Measurements from ENCODE around the gene AOC1.
"Not testable (repeated sequence)": the region's sequence is repeated elsewhere in the genome, so short reads cannot be mapped to it uniquely, and the experiment has no call there.

AOC1 gene

DNA sequence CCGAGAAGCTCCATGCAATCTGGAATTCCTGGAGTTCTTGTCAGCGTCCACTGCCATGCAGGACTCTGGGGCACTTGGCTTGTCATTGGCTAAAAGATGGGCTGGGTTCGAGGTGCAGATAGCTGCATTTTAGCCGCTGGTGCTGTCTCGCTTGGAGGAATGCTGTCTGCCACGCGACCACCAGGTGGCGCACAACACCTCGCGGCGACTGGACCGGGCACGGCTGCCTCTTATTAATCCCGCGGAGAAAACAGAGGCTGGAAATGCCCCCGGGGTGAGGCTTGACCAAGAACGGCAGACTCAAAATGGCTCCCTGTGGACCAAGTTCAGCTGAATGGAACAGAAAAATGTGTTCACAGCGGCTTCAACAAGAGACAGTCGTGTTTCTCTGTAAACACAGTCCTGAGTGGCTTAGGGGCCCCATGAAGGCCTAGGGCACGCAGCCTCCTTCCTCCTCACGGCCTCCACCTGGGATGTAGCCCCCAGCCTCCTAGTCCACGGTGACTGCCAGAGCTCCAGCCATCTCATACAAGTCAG is 46.2 kb downstream of the AOC1 start:
- peak; percentile 30 for DNase-seq

DNA sequence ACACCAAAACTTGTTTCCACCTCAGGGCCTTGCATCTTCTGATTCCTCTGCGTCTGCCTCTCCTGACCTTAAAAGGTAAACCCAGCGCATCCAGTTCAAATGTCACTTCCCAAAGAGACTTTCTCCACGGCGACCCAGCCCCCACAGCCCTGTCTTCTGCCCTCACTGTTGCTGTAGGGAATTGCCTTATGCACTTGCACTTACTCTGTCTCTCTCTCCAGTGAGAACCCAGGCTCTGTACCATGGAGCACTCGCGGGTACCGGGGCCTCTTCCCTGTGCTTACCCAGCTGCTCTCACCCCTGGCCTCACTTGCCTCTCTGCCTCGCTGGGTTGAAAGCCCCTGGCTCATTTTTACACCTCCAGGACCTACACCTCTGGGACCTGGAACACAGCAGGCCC is 48.4 kb downstream of the AOC1 start:
- no peak for DNase-seq

DNA sequence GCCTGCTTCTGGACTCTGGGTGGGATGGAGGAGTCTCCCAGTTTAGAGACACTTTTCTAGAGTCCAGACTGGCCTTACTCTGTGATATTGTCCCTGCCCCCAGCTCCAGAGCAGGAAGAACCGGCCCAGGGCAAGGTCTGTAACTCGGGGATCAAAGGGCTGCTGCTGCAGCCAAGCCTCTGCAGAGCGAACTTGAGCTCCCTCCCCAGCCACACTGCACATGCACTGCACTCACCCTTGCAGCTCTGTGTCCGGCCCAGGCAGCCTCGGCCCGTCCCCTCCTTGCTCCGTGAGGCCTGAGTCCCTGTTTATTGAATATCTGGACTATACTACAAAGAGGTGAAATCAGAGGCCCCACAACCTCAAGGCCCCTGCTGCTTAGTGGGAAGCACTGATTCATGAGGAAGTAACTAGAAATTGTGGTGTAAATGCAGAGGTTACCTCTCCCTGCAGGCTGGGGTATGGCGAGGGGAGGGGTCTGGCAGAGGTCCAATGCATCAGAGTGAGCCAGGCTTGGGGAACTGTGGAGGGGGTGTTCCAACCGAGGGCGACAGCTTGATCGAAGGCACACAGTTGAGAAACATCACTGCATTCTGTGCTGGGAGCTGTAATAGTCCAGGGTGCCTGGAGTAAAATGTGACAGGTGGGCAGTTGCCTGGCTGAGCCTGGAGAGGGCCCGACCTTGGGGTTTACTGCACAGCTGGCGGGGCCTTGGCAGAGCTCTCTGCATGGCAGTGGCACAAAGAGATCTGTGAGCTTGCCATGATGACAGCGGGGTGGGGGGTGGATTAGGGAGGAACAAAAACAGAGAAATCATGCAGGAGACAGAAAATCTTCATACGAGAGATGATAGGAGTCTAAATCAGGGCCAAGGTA is 49.1 kb downstream of the AOC1 start:
- no peak for DNase-seq

DNA sequence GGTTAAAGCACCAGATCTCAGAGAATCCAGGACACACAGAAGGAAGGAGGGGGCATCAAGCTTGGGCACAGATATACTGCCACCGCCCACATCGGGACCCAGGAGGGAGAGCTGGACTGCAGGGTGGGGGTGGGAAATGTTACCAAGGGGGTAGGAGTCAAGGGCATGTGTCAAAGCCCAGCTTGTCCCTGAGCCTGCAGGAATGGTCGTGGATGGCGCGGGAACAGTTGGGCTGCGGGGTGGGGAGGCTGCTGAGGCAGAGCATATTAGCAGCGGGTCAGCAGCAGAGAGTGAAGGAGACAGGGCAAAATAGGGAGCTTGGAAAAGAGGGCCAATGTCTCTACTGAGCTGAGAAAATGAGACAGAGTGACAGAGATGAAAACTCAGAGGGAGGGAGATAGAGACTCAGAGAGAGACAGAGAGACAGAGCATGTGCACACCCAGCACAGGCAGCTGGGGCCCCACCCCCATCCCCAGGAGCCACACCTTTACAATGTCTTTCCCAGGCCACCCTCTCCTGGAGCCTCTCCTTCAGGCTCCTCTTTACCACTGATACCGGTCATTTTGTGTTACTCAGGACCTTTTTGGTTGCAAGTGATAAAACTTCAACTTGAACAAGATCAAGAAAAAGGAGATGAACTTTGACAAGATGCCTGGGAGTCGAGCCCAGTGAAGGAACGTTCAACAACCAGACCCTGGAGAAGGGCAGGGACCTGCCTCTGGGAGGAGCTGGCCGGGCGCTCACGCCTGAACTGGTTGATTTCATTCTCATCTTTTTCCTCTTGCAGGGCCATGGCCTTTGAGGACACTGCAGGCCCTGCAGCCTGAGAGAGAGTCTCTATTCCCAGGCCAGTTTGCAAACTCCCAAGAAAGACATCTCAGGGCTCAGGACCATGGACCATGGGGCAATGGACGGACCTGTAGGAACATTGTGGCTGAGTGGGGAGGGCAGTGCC is 50.0 kb downstream of the AOC1 start:
- DNase-seq, result no peak

DNA sequence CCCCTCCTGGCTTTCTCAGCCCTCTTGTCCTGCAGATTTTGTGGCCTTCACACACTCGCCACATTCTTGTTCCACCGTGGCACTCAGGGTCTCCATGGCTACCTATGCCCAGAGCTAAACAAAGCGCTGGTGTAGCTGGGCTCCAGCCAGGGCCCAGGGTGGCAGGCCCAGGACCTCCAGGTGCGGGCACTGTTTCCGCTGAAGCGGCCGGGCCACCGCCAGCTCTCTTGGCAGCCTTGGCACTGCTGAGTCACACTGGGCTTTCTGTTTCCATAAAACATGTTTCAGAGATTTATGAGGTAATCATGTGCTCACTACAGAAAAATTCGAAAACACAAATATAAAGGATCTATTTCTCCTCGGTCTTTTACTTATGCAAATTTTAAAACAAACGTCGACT is 51.3 kb downstream of the AOC1 start:
- DNase-seq, result peak; percentile 69

DNA sequence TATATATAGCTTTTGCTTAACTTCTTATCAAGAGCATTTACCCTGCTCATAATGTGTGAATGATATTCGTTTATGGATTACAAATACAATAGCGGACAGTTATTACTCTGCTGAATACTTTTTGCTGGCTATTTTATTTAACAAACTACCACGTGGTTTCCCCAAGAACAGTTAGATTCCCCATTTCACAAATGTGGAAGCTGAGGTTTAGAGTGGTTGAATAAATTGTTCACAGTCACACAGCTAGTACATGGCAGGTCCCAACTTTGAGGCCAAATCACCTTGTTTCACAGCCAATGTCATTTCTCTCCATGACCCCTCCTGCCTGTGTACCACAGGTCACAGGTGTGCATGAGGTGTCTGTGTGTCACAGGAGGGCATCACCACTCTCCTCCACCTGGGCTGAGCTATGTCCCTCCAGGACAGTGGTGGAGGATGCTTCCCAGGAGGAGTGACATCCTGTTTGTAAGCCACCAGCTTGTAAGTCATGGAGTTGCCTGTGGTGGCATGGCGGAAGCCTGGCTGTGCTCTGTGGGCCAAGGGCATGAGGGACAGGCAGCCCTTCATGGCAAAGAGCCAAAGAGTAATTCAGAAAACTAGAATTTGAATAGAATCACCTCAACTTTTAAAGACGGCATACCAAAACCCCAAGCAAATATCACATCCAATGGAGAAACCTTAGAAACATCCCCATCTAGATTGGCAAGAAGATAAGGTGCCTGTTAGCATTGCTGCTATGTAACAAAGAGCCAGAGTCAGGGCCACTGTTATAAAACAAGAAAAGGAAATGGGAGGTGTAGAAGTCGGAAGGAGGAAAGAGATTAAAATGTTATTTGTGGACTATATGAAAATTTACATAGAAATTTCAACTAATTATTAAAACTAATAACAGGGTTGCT is 51.9 kb downstream of the AOC1 start:
- no peak for DNase-seq

DNA sequence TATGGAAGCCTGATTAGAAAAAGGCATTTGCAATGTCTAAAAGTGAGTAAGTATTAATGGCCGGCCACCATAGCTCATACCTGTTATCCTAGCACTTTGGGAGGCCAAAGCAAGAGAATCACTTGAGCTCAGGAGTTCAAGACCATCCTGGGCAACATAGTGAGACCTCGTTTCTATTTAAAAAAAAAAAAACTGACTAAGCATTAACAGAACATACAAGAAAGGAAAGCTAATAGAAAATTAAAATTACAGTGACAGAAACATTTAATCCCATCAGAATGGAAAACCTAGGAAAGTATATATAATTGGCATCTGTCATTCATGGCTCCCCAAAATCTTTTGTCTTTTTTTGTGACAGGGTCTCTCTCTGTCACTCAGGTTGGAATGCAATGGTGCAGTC is 55.9 kb downstream of the AOC1 start:
- no peak for DNase-seq

DNA sequence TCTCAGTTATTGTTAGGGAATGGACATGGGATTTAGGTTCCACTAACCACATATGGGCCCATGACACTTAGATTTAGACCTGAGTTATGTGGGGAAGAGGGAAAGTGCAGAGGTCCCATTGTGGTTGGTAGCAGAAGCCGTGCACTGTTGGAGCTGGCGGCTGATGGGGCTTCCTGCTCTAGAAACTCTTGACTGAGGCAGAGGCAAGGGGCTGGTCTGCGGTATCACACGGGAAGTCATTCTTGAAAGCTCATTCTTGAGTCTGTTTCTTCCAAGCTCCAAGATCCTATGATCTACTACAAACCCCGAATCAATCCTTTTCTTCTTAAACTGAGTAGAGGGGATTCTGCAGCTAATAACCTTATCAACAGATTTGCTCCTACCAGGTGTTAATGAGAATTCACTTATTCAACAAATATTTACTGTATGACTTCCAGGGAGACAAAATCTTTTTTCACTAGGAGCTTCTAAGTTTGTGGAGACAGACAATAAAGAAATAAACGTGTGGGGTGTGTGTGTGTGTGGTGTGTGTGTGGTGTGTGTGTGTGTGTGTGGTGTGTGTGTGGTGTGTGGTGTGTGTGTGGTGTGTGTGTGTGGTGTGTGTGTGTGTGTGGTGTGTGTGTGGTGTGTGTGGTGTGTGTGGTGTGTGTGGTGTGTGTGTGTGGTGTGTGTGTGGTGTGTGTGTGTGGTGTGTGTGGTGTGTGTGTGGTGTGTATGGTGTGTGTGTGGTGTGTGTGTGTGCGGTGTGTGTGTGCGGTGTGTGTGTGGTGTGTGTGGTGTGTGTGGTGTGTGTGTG is 57.1 kb downstream of the AOC1 start:
- no peak for DNase-seq

DNA sequence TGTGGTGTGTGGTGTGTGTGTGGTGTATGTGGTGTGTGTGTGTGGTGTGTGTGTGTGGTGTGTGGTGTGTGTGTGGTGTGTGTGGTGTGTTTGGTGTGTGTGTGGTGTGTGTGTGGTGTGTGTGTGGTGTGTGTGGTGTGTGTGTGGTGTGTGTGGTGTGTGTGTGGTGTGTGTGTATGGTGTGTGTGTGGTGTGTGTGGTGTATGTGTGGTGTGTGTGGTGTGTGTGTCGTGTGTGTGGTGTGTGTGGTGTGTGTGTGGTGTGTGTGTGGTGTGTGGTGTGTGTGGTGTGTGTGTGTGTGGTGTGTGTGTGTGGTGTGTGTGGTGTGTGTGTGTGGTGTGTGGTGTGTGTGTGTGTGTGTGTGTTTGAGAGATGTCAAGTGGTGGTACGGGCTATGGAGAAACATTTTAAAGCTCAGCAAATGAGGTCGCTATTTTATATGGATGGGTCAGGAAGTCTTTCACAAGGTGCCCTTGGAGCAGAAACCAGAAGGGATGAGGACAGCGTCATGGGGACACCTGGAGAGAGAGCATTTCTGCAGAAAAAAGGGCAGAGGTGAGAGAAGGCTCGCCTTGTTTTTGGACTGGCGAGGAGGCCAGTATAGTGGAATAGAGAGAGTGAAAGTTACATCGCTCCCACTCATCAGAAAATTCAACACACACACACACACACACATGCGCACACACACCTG is 58.1 kb downstream of the AOC1 start:
- not testable (repeated sequence) for DNase-seq

DNA sequence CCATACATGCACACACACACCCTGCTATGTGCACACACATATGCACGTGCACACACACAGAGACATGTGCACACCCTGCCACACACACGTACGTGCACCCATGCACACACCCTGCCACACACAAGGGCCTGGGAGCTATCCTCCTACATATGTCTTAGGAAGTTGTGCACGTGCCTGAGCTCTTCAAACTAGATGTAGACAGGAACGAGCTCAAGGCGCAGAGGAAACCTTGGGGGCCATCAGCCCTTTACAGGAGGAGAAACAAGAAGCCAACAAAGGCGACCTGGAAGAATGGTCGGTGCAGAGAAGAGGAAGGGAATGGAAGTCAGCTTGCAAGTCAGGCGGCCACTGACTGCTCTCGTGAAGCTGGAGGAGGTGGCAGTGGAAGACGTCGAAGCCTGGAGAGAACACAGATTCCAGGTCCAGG is 58.7 kb downstream of the AOC1 start:
- DNase-seq, result no peak
